H1 (cell line): ENCODE data around the gene PIP5K1C. TPM values are rescaled to one million over a fixed set of nuclear protein-coding genes. Genes with fewer than 3 reads are reported as not detected.

ENCODE experiments used
- CTBP2 ChIP-seq: IDR thresholded peaks from 2 replicates; pipeline ENCODE4 v1.7.0; 2011; ENCODE audit warnings: borderline replicate concordance, mild to moderate bottlenecking, moderate library complexity, mixed read lengths, low read length; ENCODE audit not compliant: insufficient read depth, insufficient read length
- JUND ChIP-seq: IDR thresholded peaks from 2 replicates; pipeline ENCODE4 v1.6.1; 2011; ENCODE audit warnings: mild to moderate bottlenecking, improper control_type of control experiment, low read length
- KDM5A ChIP-seq: fragments of 200-600 bp; IDR thresholded peaks from 2 replicates; pipeline ENCODE4 v1.7.1; 2012; ENCODE audit warnings: mild to moderate bottlenecking, low read length, inconsistent platforms, mixed read lengths
- MAX ChIP-seq: IDR thresholded peaks from 2 replicates; pipeline ENCODE4 v1.6.1; 2012; ENCODE audit warnings: inconsistent platforms
- RXRA ChIP-seq: IDR thresholded peaks from 2 replicates; pipeline ENCODE4 v1.6.1; 2011; ENCODE audit warnings: low read depth, mild to moderate bottlenecking, low read length, moderate library complexity; ENCODE audit not compliant: insufficient read depth
- TAF1 ChIP-seq: IDR thresholded peaks from 2 replicates; pipeline ENCODE4 v1.6.1; 2011; ENCODE audit warnings: mild to moderate bottlenecking, low read depth, low read length
- polyA plus RNA-seq, 7 experiments: library from polyadenylated mRNA; depleted of rRNA in 3 of 7; stranded (reverse) in 5 of 7; unstranded in 2 of 7; fragments of >200 nt in 5 of 7; fragments of 200-250 nt in 2 of 7; gene quantifications; 1 replicate in 5 of 7; 2 replicates in 1 of 7; 4 replicates in 1 of 7; pipeline versions ENCODE4 v1.2.1 to v1.2.3, GENCODE V29; 2011 to 2013; ENCODE audit warnings: missing spikeins in 2 of 7, mixed read lengths in 2 of 7
- total RNA-seq: library from RNA; stranded (reverse); fragmentation: NEBNext Ultra II Directional; extraction: Animal tissue kit (Norgen Biotek cat#: 25700); gene quantifications from 2 replicates; pipeline ENCODE4 v1.2.1, GENCODE V29; 2021

The PIP5K1C gene
- total and polyA plus RNA-seq, 2 of the 8 experiments (the other 6 are each of a cell fraction or from before 2014, with no cell fraction given), result 10.6 to 32.9 TPM

- TF ChIP-seq MAX, result no peak
- TF ChIP-seq KDM5A, result no peak
- TF ChIP-seq RXRA, result no peak
- TF ChIP-seq CTBP2, result no peak
- no peak for TF ChIP-seq JUND
- TF ChIP-seq TAF1, result no peak
Measured at GRCh38 chr19:3606174-3606689, 94.0 kb downstream of the PIP5K1C start (continued).
